H9 (cell line): ENCODE data around the gene AMBRA1. TPM values are rescaled to one million over a fixed set of nuclear protein-coding genes. Genes with fewer than 3 reads are reported as not detected.

Experiments used
- DNase-seq: peaks from one replicate; pipeline ENCODE4 v3.0.0-alpha.2; 2017
- H2AFZ ChIP-seq: one replicate; pipeline ENCODE4 v1.6.1; 2013; ENCODE audit warnings: mild to moderate bottlenecking, low read length, control low read depth, moderate library complexity
- H2AK5ac ChIP-seq: 2 replicates; pipeline ENCODE4 v1.6.1; 2013; ENCODE audit warnings: low read length, control low read depth, mixed read lengths; ENCODE audit not compliant: insufficient read length
- H2BK120ac ChIP-seq: one replicate; pipeline ENCODE4 v1.6.1; 2013; ENCODE audit warnings: low read depth, mild to moderate bottlenecking, low read length, control low read depth, inconsistent platforms; ENCODE audit not compliant: poor library complexity, severe bottlenecking
- H2BK12ac ChIP-seq: 2 replicates; pipeline ENCODE4 v1.6.1; 2013; ENCODE audit warnings: low read length, control low read depth, mixed read lengths, low read depth; ENCODE audit not compliant: insufficient read length
- H2BK15ac ChIP-seq: 2 replicates; pipeline ENCODE4 v1.6.1; 2013; ENCODE audit warnings: low read depth, low read length, control low read depth
- H2BK20ac ChIP-seq: one replicate; pipeline ENCODE4 v1.6.1; 2013; ENCODE audit warnings: low read depth, mild to moderate bottlenecking, low read length, control low read depth, inconsistent platforms; ENCODE audit not compliant: poor library complexity, severe bottlenecking
- H2BK5ac ChIP-seq: 2 replicates; pipeline ENCODE4 v1.6.1; 2013; ENCODE audit warnings: low read length, control low read depth, mixed read lengths; ENCODE audit not compliant: insufficient read length
- H3K14ac ChIP-seq: 2 replicates; pipeline ENCODE4 v1.6.1; 2013; ENCODE audit warnings: low read length, control low read depth; ENCODE audit not compliant: insufficient read depth
- H3K18ac ChIP-seq: 2 replicates; pipeline ENCODE4 v1.6.1; 2013; ENCODE audit warnings: low read depth, mild to moderate bottlenecking, mixed read lengths, low read length, control low read depth; ENCODE audit not compliant: insufficient read length
- H3K23ac ChIP-seq: 2 replicates; pipeline ENCODE4 v1.6.1; 2013; ENCODE audit warnings: low read length, control low read depth, mixed read lengths, low read depth; ENCODE audit not compliant: insufficient read length
- H3K23me2 ChIP-seq: 2 replicates; pipeline ENCODE4 v1.6.1; 2013; ENCODE audit warnings: low read depth, mild to moderate bottlenecking, mixed read lengths, low read length, control low read depth; ENCODE audit not compliant: insufficient read length, poor library complexity, severe bottlenecking
- H3K27ac ChIP-seq: 2 replicates; pipeline ENCODE4 v1.5.1; 2013; ENCODE audit warnings: low read length, control low read depth, mixed read lengths, low read depth; ENCODE audit not compliant: insufficient read length
- H3K27me3 ChIP-seq: 2 replicates; pipeline ENCODE4 v1.6.1; 2013; ENCODE audit warnings: low read length, control low read depth, inconsistent platforms; ENCODE audit not compliant: insufficient read depth
- H3K4ac ChIP-seq: 2 replicates; pipeline ENCODE4 v1.6.1; 2013; ENCODE audit warnings: low read depth, mild to moderate bottlenecking, control low read depth, inconsistent platforms, low read length, moderate library complexity
- H3K4me1 ChIP-seq: 2 replicates; pipeline ENCODE4 v1.6.1; 2013; ENCODE audit warnings: low read length, control low read depth, inconsistent platforms; ENCODE audit not compliant: insufficient read depth
- H3K4me2 ChIP-seq: 2 replicates; pipeline ENCODE4 v1.6.1; 2013; ENCODE audit warnings: low read length, control low read depth, mixed read lengths; ENCODE audit not compliant: insufficient read length, insufficient read depth
- H3K56ac ChIP-seq: 2 replicates; pipeline ENCODE4 v1.6.1; 2013; ENCODE audit warnings: low read depth, mild to moderate bottlenecking, mixed read lengths, low read length, control low read depth; ENCODE audit not compliant: insufficient read length
- H3K79me1 ChIP-seq: 2 replicates; pipeline ENCODE4 v1.6.1; 2013; ENCODE audit warnings: low read depth, mild to moderate bottlenecking, moderate library complexity, low read length, control low read depth, inconsistent platforms; ENCODE audit not compliant: insufficient read depth, poor library complexity, severe bottlenecking
- H3K79me2 ChIP-seq: 2 replicates; pipeline ENCODE4 v1.6.1; 2013; ENCODE audit warnings: low read length, control low read depth, inconsistent platforms; ENCODE audit not compliant: insufficient read depth
- H3K9ac ChIP-seq: 2 replicates; pipeline ENCODE4 v1.6.1; 2013; ENCODE audit warnings: low read length, control low read depth, mixed read lengths; ENCODE audit not compliant: insufficient read length; ENCODE audit errors: extremely low read depth
- H3K9me3 ChIP-seq: one replicate; pipeline ENCODE4 v1.6.1; 2013; ENCODE audit warnings: low read depth, low read length, inconsistent platforms; ENCODE audit not compliant: control insufficient read depth
- H3T11ph ChIP-seq: one replicate; pipeline ENCODE4 v1.6.1; 2013; ENCODE audit warnings: mild to moderate bottlenecking, low read length, control low read depth, inconsistent platforms
- H4K20me1 ChIP-seq: one replicate; pipeline ENCODE4 v1.6.1; 2013; ENCODE audit not compliant: control insufficient read depth, insufficient read length, insufficient read depth
- H4K5ac ChIP-seq: 2 replicates; pipeline ENCODE4 v1.6.1; 2013; ENCODE audit warnings: low read depth, mild to moderate bottlenecking, mixed read lengths, low read length, control low read depth; ENCODE audit not compliant: insufficient read length
- H4K8ac ChIP-seq: replicated peaks from 2 replicates; pipeline ENCODE4 v1.6.1; 2013; ENCODE audit warnings: low read length, control low read depth, mixed read lengths, low read depth; ENCODE audit not compliant: insufficient read length
- H4K91ac ChIP-seq: 2 replicates; pipeline ENCODE4 v1.6.1; 2013; ENCODE audit warnings: low read depth, mild to moderate bottlenecking, moderate library complexity, mixed read lengths, low read length, control low read depth; ENCODE audit not compliant: insufficient read length
- H3K27ac Mint-ChIP-seq, 3 experiments: 2 replicates in 2 of 3; 3 replicates in 1 of 3; pipeline ENCODE4 v1.8.0; 2020 to 2021; ENCODE audit warnings: mixed read lengths in 3 of 3, mild to moderate bottlenecking in 1 of 3, moderate library complexity in 1 of 3
- H3K27me3 Mint-ChIP-seq: 2 replicates; pipeline ENCODE4 v1.8.0; 2021; ENCODE audit warnings: low read depth, mild to moderate bottlenecking, moderate library complexity, mixed read lengths
- H3K36me3 Mint-ChIP-seq, 3 experiments: 2 replicates in 2 of 3; 3 replicates in 1 of 3; pipeline ENCODE4 v1.8.0; 2020 to 2021; ENCODE audit warnings: low read depth in 3 of 3, mixed read lengths in 3 of 3; ENCODE audit not compliant: insufficient read depth in 1 of 3
- H3K4me1 Mint-ChIP-seq, 2 experiments: 2 replicates each; pipeline ENCODE4 v1.8.0; 2020; ENCODE audit warnings: mixed read lengths in 2 of 2
- H3K4me3 Mint-ChIP-seq, 2 experiments: 2 replicates in 1 of 2; 3 replicates in 1 of 2; pipeline ENCODE4 v1.8.0; 2020 to 2021; ENCODE audit warnings: mild to moderate bottlenecking in 2 of 2, mixed read lengths in 2 of 2, moderate library complexity in 1 of 2
- H3K9me3 Mint-ChIP-seq, 2 experiments: 2 replicates in 1 of 2; 3 replicates in 1 of 2; pipeline ENCODE4 v1.8.0; 2020; ENCODE audit warnings: mild to moderate bottlenecking in 2 of 2, mixed read lengths in 2 of 2, moderate library complexity in 1 of 2
- total RNA-seq: library from RNA; stranded (reverse); gene quantifications from 2 replicates; pipeline ENCODE4 v1.2.1, GENCODE V29; 2021
- TF ChIP-seq, protein P1 (sequence below): fragments of 200-600 bp; sonication (generic); conservative IDR thresholded peaks from 3 replicates; pipeline ENCODE4 v1.8.0; 2021; ENCODE audit warnings: antibody characterized with exemption, mild to moderate bottlenecking

Gene AMBRA1
- total RNA-seq, 1 experiment from 2014 or later = 37.5 TPM

DNA sequence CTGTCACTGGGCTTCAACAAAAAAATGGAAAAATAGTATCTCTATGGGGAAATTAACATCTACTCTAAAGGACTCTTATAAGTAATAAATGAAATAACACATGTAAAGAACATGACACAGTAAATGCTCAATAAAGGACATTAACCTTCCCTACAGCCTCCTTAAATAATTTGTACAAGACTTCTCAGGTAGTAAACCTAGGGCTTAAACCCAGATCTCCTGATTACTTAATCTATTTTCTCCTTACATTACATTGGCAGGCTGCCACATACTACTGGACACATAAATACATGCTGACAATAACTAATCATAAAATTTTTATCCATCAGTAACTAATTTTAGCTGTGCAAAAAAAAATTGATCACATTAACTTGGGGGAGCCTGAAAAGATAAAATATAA is 4.9 kb downstream of the AMBRA1 start:
- peaks cover 12 to 14% of the 10 kb centered on the region in 2 experiments for H3K4me1 Mint-ChIP-seq
- H3K9me3 Mint-ChIP-seq = no peaks in the 10 kb centered on the region; a peak in 1 of 5 replicates
- H3K23ac ChIP-seq = no peak overlapping the region
- no peak overlapping the region for H4K91ac ChIP-seq
- H3K23me2 ChIP-seq = peaks cover 5% of the 10 kb centered on the region
- no peak overlapping the region for H4K8ac ChIP-seq
- H4K20me1 ChIP-seq = no peaks in the 10 kb centered on the region
- no peak for DNase-seq
- H2BK20ac ChIP-seq = no peak overlapping the region
- no peak overlapping the region for H4K5ac ChIP-seq
- no peak overlapping the region for H3T11ph ChIP-seq
- no peaks in the 10 kb centered on the region for H3K9me3 ChIP-seq
- H3K36me3 Mint-ChIP-seq = peaks cover 0 to 6% (median 5%) of the 10 kb centered on the region in 3 experiments; a peak in 3 of 7 replicates
- no peak overlapping the region for H3K4me2 ChIP-seq
- H3K27ac Mint-ChIP-seq = no peak overlapping the region
- H3K27me3 Mint-ChIP-seq = no peaks in the 10 kb centered on the region
- peaks cover 19% of the 10 kb centered on the region; the same call in 1 of the 2 replicates for H3K79me2 ChIP-seq
- no peak overlapping the region for H3K18ac ChIP-seq
- H2AFZ ChIP-seq = no peak overlapping the region
- no peak overlapping the region for H3K4me3 Mint-ChIP-seq
- H2BK12ac ChIP-seq = no peak overlapping the region
- no peak overlapping the region for H3K4ac ChIP-seq
- H2BK120ac ChIP-seq = no peak overlapping the region
- H2AK5ac ChIP-seq = no peak overlapping the region
- H3K14ac ChIP-seq = no peak overlapping the region
- H2BK5ac ChIP-seq = no peak overlapping the region
- no peaks in the 10 kb centered on the region for H3K27me3 ChIP-seq
- peaks cover 8% of the 10 kb centered on the region for H3K79me1 ChIP-seq
- H3K27ac ChIP-seq = no peak overlapping the region
- H3K56ac ChIP-seq = no peak overlapping the region
- TF ChIP-seq, protein P1, sequence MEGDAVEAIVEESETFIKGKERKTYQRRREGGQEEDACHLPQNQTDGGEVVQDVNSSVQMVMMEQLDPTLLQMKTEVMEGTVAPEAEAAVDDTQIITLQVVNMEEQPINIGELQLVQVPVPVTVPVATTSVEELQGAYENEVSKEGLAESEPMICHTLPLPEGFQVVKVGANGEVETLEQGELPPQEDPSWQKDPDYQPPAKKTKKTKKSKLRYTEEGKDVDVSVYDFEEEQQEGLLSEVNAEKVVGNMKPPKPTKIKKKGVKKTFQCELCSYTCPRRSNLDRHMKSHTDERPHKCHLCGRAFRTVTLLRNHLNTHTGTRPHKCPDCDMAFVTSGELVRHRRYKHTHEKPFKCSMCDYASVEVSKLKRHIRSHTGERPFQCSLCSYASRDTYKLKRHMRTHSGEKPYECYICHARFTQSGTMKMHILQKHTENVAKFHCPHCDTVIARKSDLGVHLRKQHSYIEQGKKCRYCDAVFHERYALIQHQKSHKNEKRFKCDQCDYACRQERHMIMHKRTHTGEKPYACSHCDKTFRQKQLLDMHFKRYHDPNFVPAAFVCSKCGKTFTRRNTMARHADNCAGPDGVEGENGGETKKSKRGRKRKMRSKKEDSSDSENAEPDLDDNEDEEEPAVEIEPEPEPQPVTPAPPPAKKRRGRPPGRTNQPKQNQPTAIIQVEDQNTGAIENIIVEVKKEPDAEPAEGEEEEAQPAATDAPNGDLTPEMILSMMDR = no peak
- H3K9ac ChIP-seq = no peak overlapping the region
- no peak overlapping the region for H2BK15ac ChIP-seq
- no peaks in the 10 kb centered on the region for H3K4me1 ChIP-seq
